Measurements from ENCODE around the gene RNFT2.

The RNFT2 gene

GRCh38 chr12:116879509-116880212 lies 141.5 kb downstream of the RNFT2 start:
- DNase-seq (ENCODE audit: low read depth), result no peak

- DNase-seq (ENCODE audit: low read depth), result no peak
These were observed 142.2 kb downstream of the RNFT2 start for GRCh38 chr12:116880213-116880816.

GRCh38 chr12:116880817-116881324 lies 142.8 kb downstream of the RNFT2 start:
- peak; percentile 20 for DNase-seq (ENCODE audit: low read depth)

- no peak for DNase-seq (ENCODE audit: low read depth)
These were observed 143.3 kb downstream of the RNFT2 start, which contains the start of gene HRK for GRCh38 chr12:116881325-116881876. HRK (minus strand) TSS chr12:116881441; CDS start chr12:116881307, 134 bp downstream.

GRCh38 chr12:116881877-116882507 lies 143.9 kb downstream of the RNFT2 start:
- DNase-seq (ENCODE audit: low read depth), result no peak

GRCh38 chr12:116882742-116883141 lies 144.6 kb downstream of the RNFT2 start:
- peak; percentile 29 for DNase-seq (ENCODE audit: low read depth)

GRCh38 chr12:116884871-116885270 lies 146.8 kb downstream of the RNFT2 start:
- no peak for DNase-seq (ENCODE audit: low read depth)

GRCh38 chr12:116885491-116885890 lies 147.4 kb downstream of the RNFT2 start:
- no peak for DNase-seq (ENCODE audit: low read depth)

GRCh38 chr12:116887244-116887643 lies 149.1 kb downstream of the RNFT2 start:
- no peak for DNase-seq (ENCODE audit: low read depth)

- no peak for DNase-seq (ENCODE audit: low read depth)
These were observed 149.8 kb downstream of the RNFT2 start for GRCh38 chr12:116887897-116888296.

- no peak for DNase-seq (ENCODE audit: low read depth)
These were observed 152.2 kb downstream of the RNFT2 start for GRCh38 chr12:116890330-116890729.

- DNase-seq (ENCODE audit: low read depth), result no peak
These were observed 152.9 kb downstream of the RNFT2 start for GRCh38 chr12:116891019-116891418.

- DNase-seq (ENCODE audit: low read depth), result no peak
These were observed 154.4 kb downstream of the RNFT2 start for GRCh38 chr12:116892349-116893140.

GRCh38 chr12:116894913-116895312 lies 156.8 kb downstream of the RNFT2 start:
- DNase-seq (ENCODE audit: low read depth), result no peak

- no peak for DNase-seq (ENCODE audit: low read depth)
These were observed 158.4 kb downstream of the RNFT2 start for GRCh38 chr12:116896411-116896924.

GRCh38 chr12:116897476-116897875 lies 159.4 kb downstream of the RNFT2 start:
- no peak for DNase-seq (ENCODE audit: low read depth)

- DNase-seq (ENCODE audit: low read depth), result no peak
These were observed 160.6 kb downstream of the RNFT2 start for GRCh38 chr12:116898669-116899068.

GRCh38 chr12:116901612-116902011 lies 163.5 kb downstream of the RNFT2 start:
- DNase-seq (ENCODE audit: low read depth), result no peak
